Esophagus (tissue), 2 donors: ENCODE measurements around the gene UGT2A3. TPM values are rescaled to one million over a fixed set of nuclear protein-coding genes. Genes with fewer than 3 reads are reported as not detected.

Experiments used
- H3K27ac ChIP-seq, 2 donors: one replicate each; pipeline ENCODE4 v1.5.1; 2013; ENCODE audit warnings: low read depth in 2 of 2, mild to moderate bottlenecking in 2 of 2, inconsistent platforms in 1 of 2, low read length in 1 of 2, moderate library complexity in 1 of 2
- H3K27me3 ChIP-seq, 2 donors: one replicate each; pipeline ENCODE4 v1.6.1; 2013; ENCODE audit warnings: low read length in 2 of 2, control low read depth in 1 of 2, mild to moderate bottlenecking in 1 of 2; ENCODE audit not compliant: insufficient read depth in 2 of 2, control insufficient read depth in 1 of 2
- H3K36me3 ChIP-seq, 2 donors: one replicate each; pipeline ENCODE4 v1.6.1; 2013; ENCODE audit warnings: low read length in 1 of 2; ENCODE audit not compliant: control insufficient read depth in 2 of 2, insufficient read depth in 2 of 2
- H3K4me1 ChIP-seq, 2 donors: one replicate each; pipeline ENCODE4 v1.6.1; 2013; ENCODE audit warnings: low read length in 1 of 2; ENCODE audit not compliant: control insufficient read depth in 2 of 2, insufficient read depth in 2 of 2
- H3K4me3 ChIP-seq, 2 donors: one replicate each; pipeline ENCODE4 v1.5.1; 2013; ENCODE audit warnings: low read length in 2 of 2, mild to moderate bottlenecking in 2 of 2, low read depth in 1 of 2, moderate library complexity in 1 of 2
- H3K9me3 ChIP-seq, 2 donors: one replicate each; pipeline ENCODE4 v1.6.1; 2013; ENCODE audit warnings: mild to moderate bottlenecking in 2 of 2, low read depth in 1 of 2, low read length in 1 of 2, moderate library complexity in 1 of 2; ENCODE audit not compliant: control insufficient read depth in 2 of 2, insufficient read depth in 1 of 2
- WGBS, 2 donors: extraction: QIAGEN DNeasy Blood & Tissue Kit; methylation state at CpG; one replicate each; pipeline ENCODE4 v1.1.7; 2013; 5-methylcytosine and 5-hydroxymethylcytosine counted together
- polyA plus RNA-seq, 2 donors: library from polyadenylated mRNA; stranded (reverse); fragments of 200-250 nt; gene quantifications; one replicate each; pipeline ENCODE4 v1.2.3, GENCODE V29; 2013
- donor health status: healthy with polysubstance abuse.
- donor health status: Bipolar disorder and iron deficiency.

UGT2A3 gene
- not detected for polyA plus RNA-seq

GRCh38 chr4:68951078-68951805 lies at the start of gene UGT2A3:
TSS of gene UGT2A3 (minus strand) at chr4:68951804. CDS start at chr4:68951760, 44 bp downstream.
- H3K36me3 ChIP-seq: no peaks in the 10 kb centered on the region
- no peak within 1 kb of the TSS for H3K27ac ChIP-seq
- no peak within 1 kb of the TSS for H3K4me3 ChIP-seq
- no peaks in the 10 kb centered on the region for H3K9me3 ChIP-seq
- WGBS, 2 donors: 69 to 81% methylated on average over 5 of the region's 5 CpGs
- H3K4me1 ChIP-seq: no peaks in the 10 kb centered on the region
- no peaks in the 10 kb centered on the region for H3K27me3 ChIP-seq

DNA sequence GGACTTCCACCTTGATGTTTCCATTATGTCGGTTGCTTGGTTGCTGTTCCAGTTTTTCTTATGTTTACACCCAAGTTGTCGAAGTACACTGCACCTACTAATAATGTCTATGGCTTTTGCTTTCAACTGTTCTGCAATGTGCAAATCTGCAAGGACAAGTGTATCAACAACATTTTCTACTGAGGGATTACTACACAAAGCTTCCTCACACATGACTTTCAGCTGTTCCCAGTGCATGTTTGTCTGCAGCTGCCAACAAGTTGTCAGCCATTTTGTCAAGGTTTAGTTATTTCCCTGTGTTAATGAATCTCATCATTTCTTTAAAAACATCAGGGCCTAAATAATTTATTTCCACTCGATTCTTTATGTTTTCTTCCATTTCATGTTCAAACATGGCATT lies 45.4 kb upstream of the UGT2A3 start:
- Histone ChIP-seq H3K27ac (no peak overlapping the region), H3K4me3 (no peak overlapping the region), H3K36me3 (no peaks in the 10 kb centered on the region), H3K27me3 (no peaks in the 10 kb centered on the region), H3K4me1 (no peaks in the 10 kb centered on the region), H3K9me3 (no peaks in the 10 kb centered on the region)
- WGBS, 2 donors: 43 to 48% methylated on average over 3 of the region's 3 CpGs

- Histone ChIP-seq H3K4me1 (no peaks in the 10 kb centered on the region), H3K4me3 (no peak overlapping the region), H3K27me3 (no peaks in the 10 kb centered on the region), H3K27ac (no peak overlapping the region), H3K36me3 (no peaks in the 10 kb centered on the region), H3K9me3 (no peaks in the 10 kb centered on the region)
- 81 to 95% methylated on average over 2 of the region's 2 CpGs for WGBS, 2 donors
Measured at GRCh38 chr4:68995292-68995691, 43.7 kb upstream of the UGT2A3 start.

DNA sequence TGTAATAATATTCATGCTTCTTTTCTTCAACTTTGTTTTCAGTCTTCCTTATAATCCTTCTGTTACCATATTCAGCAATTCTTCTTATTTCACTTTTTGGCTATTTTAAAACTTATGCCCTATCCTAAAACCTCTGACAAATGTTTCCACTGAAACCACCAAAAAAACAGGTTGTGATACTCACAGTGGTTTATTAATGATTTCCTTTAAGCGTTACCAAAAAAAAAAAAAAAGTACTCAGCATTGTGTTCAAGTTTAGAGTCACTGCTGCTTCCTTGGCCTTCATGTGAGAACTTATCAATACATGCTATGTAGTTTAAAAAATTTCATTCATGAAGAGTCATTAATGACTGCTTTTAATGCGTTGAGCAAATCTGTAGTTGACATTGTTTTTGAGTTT lies 35.4 kb upstream of the UGT2A3 start:
- 76 to 82% methylated on average over 2 of the region's 2 CpGs for WGBS, 2 donors
- no peaks in the 10 kb centered on the region for H3K4me1 ChIP-seq
- H3K9me3 ChIP-seq: no peaks in the 10 kb centered on the region

GRCh38 chr4:68985442-68985841 lies 33.8 kb upstream of the UGT2A3 start:
- Histone ChIP-seq H3K4me1 (no peaks in the 10 kb centered on the region), H3K36me3 (no peaks in the 10 kb centered on the region), H3K27me3 (no peaks in the 10 kb centered on the region), H3K27ac (no peak overlapping the region), H3K4me3 (no peak overlapping the region), H3K9me3 (no peaks in the 10 kb centered on the region)
- WGBS, 2 donors: 86 to 91% methylated on average over 1 of the region's 1 CpG

More for the DNA sequence above, 35.4 kb upstream of the UGT2A3 start:
- Histone ChIP-seq H3K27me3 (no peaks in the 10 kb centered on the region), H3K4me3 (no peak overlapping the region), H3K27ac (no peak overlapping the region), H3K36me3 (no peaks in the 10 kb centered on the region)

- H3K4me3 ChIP-seq: no peak overlapping the region
Measured at GRCh38 chr4:68984947-68985346, 33.3 kb upstream of the UGT2A3 start.

DNA sequence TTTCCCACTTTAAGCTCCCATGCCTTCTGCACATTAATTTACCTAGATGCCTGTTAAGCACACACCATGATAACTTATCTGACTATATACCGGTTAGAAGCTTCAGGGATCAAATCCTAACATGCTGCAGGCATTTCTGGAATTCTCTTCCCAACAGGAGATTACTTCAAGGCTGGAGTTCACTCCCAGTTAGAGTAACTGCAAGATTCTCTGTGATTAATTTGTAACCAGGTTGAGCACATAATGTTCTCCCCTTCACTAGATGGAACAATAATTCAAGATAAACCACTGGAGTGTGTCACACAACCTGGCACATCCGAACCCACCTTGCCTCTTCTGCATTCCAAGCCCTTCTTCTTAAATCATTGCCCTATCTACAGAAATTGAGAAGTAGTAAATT lies 11.8 kb upstream of the UGT2A3 start:
- no peaks in the 10 kb centered on the region for H3K36me3 ChIP-seq
- WGBS, 2 donors: 39 to 49% methylated on average over 2 of the region's 2 CpGs
- H3K4me1 ChIP-seq: no peaks in the 10 kb centered on the region
- no peak overlapping the region for H3K27ac ChIP-seq
- no peak overlapping the region for H3K4me3 ChIP-seq
- H3K9me3 ChIP-seq: no peaks in the 10 kb centered on the region
- H3K27me3 ChIP-seq: no peaks in the 10 kb centered on the region

More at GRCh38 chr4:68984947-68985346, 33.3 kb upstream of the UGT2A3 start:
- no peaks in the 10 kb centered on the region for H3K4me1 ChIP-seq
- H3K27ac ChIP-seq: no peak overlapping the region
- H3K36me3 ChIP-seq: no peaks in the 10 kb centered on the region
- 79 to 92% methylated on average over 2 of the region's 2 CpGs for WGBS, 2 donors
- no peaks in the 10 kb centered on the region for H3K27me3 ChIP-seq
- H3K9me3 ChIP-seq: no peaks in the 10 kb centered on the region

GRCh38 chr4:68962868-68963267 lies 11.3 kb upstream of the UGT2A3 start:
- no peak overlapping the region for H3K4me3 ChIP-seq
- H3K27me3 ChIP-seq: no peaks in the 10 kb centered on the region
- no peaks in the 10 kb centered on the region for H3K4me1 ChIP-seq
- 52 to 80% methylated on average over 1 of the region's 1 CpG for WGBS, 2 donors
- no peaks in the 10 kb centered on the region for H3K9me3 ChIP-seq
- no peak overlapping the region for H3K27ac ChIP-seq
- no peaks in the 10 kb centered on the region for H3K36me3 ChIP-seq

DNA sequence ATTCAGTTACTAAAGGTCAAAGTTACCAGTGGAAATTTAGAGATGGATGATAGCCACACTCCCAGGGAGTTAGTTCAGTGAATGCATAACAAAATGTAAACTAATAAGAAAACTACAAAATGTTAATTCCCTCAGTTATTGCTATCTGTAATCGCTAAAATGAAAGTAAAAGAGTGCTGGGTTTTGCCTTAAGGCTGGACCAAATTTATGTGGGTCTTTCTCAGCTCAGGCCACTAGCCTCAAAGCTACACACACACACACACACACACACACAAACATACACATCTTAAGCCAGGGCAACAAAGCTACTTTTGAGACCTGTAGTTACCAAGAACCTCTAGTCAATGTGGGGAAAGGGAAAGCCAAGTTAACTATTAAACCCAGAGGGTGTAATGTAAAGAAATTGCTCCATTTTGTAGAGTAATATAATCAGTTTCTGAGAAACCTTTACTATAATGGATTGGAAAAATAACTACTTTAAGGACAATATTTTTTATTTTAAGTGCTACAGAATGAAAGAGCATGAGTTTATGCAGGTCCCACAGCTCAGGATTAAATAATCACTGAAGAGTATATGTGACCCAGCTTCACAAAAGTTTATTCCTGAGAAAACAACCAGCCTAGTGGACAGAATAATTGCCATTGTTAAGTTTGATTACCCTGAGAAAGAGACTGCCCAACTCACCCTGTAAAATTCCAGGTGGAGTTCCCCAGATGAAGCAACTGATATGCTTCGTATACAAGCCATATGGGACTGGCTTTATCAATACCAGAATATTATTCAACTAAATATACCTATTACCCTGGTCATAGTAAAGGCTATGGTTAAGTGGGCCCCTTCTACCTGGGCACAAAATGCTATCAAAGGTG lies 8.9 kb upstream of the UGT2A3 start:
- no peaks in the 10 kb centered on the region for H3K4me1 ChIP-seq
- H3K4me3 ChIP-seq: no peak overlapping the region
- WGBS, 2 donors: 79 to 90% methylated on average over 2 of the region's 2 CpGs
- H3K9me3 ChIP-seq: no peaks in the 10 kb centered on the region
- no peak overlapping the region for H3K27ac ChIP-seq
- no peaks in the 10 kb centered on the region for H3K36me3 ChIP-seq
- no peaks in the 10 kb centered on the region for H3K27me3 ChIP-seq
